ENCODE measurements around the gene RAB35.

GRCh38 chr12:120060717-120061116 is 55.8 kb downstream of the RAB35 start:
- TF ChIP-seq YY1 (IDR thresholded peaks at IDR 0.05; ENCODE audit: insufficient read depth, insufficient read length) (no peak), ZNF274 (IDR thresholded peaks at IDR 0.05; ENCODE audit: low read depth, low read length) (no peak)
